HepG2 (cell line): ENCODE results near the gene CPEB4. TPM values are rescaled to one million over a fixed set of nuclear protein-coding genes. Genes with fewer than 3 reads are reported as not detected.

ENCODE experiments used
- ATAC-seq: fragments of 200-7000 bp; cut with Tn5 transposase; 3 replicates; pipeline ENCODE4 v1.9.1; 2020; ENCODE audit warnings: mild to moderate bottlenecking, moderate library complexity
- BruUV-seq: library from RNA; stranded (reverse); fragments of 400-500 nt; replicated peaks from 2 replicates; lab custom pipeline; 2021; lab: Mats Ljungman, UMichigan
- CTCF ChIA-PET: fragments of 300-600 bp; formaldehyde crosslinking; extraction: SDS; loops from one replicate; lab custom pipeline; 2021; ENCODE audit warnings: low total read pairs, inconsistent platforms, low intra/inter-chr PET ratio; lab: Yijun Ruan, JAX
- POLR2A ChIA-PET: fragments of 350-600 bp; sonication (Branson Sonifier 250); formaldehyde crosslinking; loops from one replicate; lab custom pipeline; 2020; ENCODE audit warnings: antibody characterized with exemption, inconsistent platforms; lab: Yijun Ruan, JAX
- DNase-seq: peaks from one replicate; pipeline ENCODE4 v3.0.0-alpha.2; 2015; ENCODE audit warnings: low spot score
- FAIRE-seq: peaks from 3 replicates; lab custom pipeline; 2011; peaks lifted over from hg19 to GRCh38; lab: Jason Lieb, UNC
- H2AFZ ChIP-seq: one replicate; pipeline ENCODE4 v1.6.1; 2011; ENCODE audit warnings: low read length, inconsistent platforms
- H3K27ac ChIP-seq: fragments of 300-600 bp; 3 replicates; pipeline ENCODE4 v1.8.0; 2011; ENCODE audit warnings: mixed run types, mild to moderate bottlenecking, mixed read lengths, low read length, inconsistent platforms; ENCODE audit not compliant: insufficient read depth; ENCODE audit errors: extremely low read length
- H3K27me3 ChIP-seq, 2 experiments: fragments of 200-600 bp in 1 of 2; 2 replicates in 1 of 2; 3 replicates in 1 of 2; pipeline versions ENCODE4 v1.6.0 to v1.8.0; 2011; ENCODE audit warnings: low read length in 2 of 2, mild to moderate bottlenecking in 2 of 2, moderate library complexity in 2 of 2, inconsistent platforms in 1 of 2; ENCODE audit not compliant: insufficient read depth in 2 of 2, control insufficient read depth in 1 of 2
- H3K36me3 ChIP-seq, 2 experiments: fragments of 200-600 bp in 1 of 2; replicated peaks in 1 of 2; 2 replicates in 1 of 2; 3 replicates in 1 of 2; pipeline versions ENCODE4 v1.5.1 to v1.8.0; 2011; ENCODE audit warnings: low read length in 2 of 2, inconsistent platforms in 1 of 2; ENCODE audit not compliant: insufficient read depth in 2 of 2, control insufficient read depth in 1 of 2
- H3K4me1 ChIP-seq: 2 replicates; pipeline ENCODE4 v1.5.1; 2012; ENCODE audit warnings: low read length, inconsistent platforms; ENCODE audit not compliant: insufficient read depth
- H3K4me2 ChIP-seq: 2 replicates; pipeline ENCODE4 v1.6.0; 2011; ENCODE audit warnings: low read depth, low read length, inconsistent platforms
- H3K4me3 ChIP-seq, 3 experiments: fragments of 200-600 bp in 1 of 3; sonication (generic), shearing (Covaris generic) in 1 of 3; replicated peaks in 1 of 3; 2 replicates each; pipeline ENCODE4 v1.5.1; 2011 to 2016; ENCODE audit warnings: low read length in 3 of 3, inconsistent platforms in 2 of 3, low read depth in 2 of 3, mild to moderate bottlenecking in 2 of 3, control low read depth in 1 of 3, mixed read lengths in 1 of 3; ENCODE audit not compliant: insufficient read depth in 1 of 3
- H3K79me2 ChIP-seq: one replicate; pipeline ENCODE4 v1.6.1; 2011; ENCODE audit warnings: low read length, inconsistent platforms; ENCODE audit not compliant: insufficient read depth
- H3K9ac ChIP-seq: 2 replicates; pipeline ENCODE4 v1.6.0; 2011; ENCODE audit warnings: mild to moderate bottlenecking, low read depth, low read length, inconsistent platforms; ENCODE audit not compliant: insufficient read depth
- H3K9me3 ChIP-seq: 2 replicates; pipeline ENCODE4 v1.5.1; 2012; ENCODE audit warnings: mild to moderate bottlenecking, low read length
- H4K20me1 ChIP-seq: 2 replicates; pipeline ENCODE4 v1.6.0; 2011; ENCODE audit warnings: inconsistent platforms, mild to moderate bottlenecking, low read length, moderate library complexity; ENCODE audit not compliant: insufficient read depth
- CREB3 ChIP-seq: sonication (generic); formaldehyde crosslinking; IDR thresholded peaks from 2 replicates; pipeline ENCODE4 v1.5.0; 2020; ENCODE audit warnings: missing genetic modification reagents
- KMT2B ChIP-seq: IDR thresholded peaks from 2 replicates; pipeline ENCODE4 v1.6.1; 2016; ENCODE audit warnings: missing genetic modification reagents, missing compliant biosample characterization
- SMYD3 ChIP-seq: sonication (generic); formaldehyde crosslinking; IDR thresholded peaks from 2 replicates; pipeline ENCODE4 v1.8.1; 2023; ENCODE audit warnings: mild to moderate bottlenecking, missing genetic modification reagents
- SOX6 ChIP-seq, 2 experiments: fragments of 450-650 bp in 1 of 2; sonication (generic) in 1 of 2; formaldehyde crosslinking in 1 of 2; IDR thresholded peaks; 2 replicates each; pipeline versions ENCODE4 v1.4.0 to v1.6.1; 2017 to 2020; ENCODE audit warnings: antibody characterized with exemption in 1 of 2, mild to moderate bottlenecking in 1 of 2, missing genetic modification reagents in 1 of 2
- U2AF2 ChIP-seq: fragments of 200-400 bp; formaldehyde crosslinking; IDR thresholded peaks from 2 replicates; pipeline ENCODE4 v1.6.1; 2017; ENCODE audit warnings: low read depth, mild to moderate bottlenecking, low read length
- ZNF460 ChIP-seq: sonication (generic); formaldehyde crosslinking; IDR thresholded peaks from 2 replicates; pipeline ENCODE4 v1.5.1; 2020; ENCODE audit warnings: missing genetic modification reagents, mild to moderate bottlenecking, borderline replicate concordance
- ZNF510 ChIP-seq: sonication (generic); formaldehyde crosslinking; IDR thresholded peaks from 2 replicates; pipeline ENCODE4 v1.4.0; 2020; ENCODE audit warnings: low read depth, mild to moderate bottlenecking, missing genetic modification reagents
- ZSCAN20 ChIP-seq: sonication (generic); formaldehyde crosslinking; IDR thresholded peaks from 2 replicates; pipeline ENCODE4 v1.4.0; 2020; ENCODE audit warnings: missing genetic modification reagents, mild to moderate bottlenecking, borderline replicate concordance
- whole genome bisulfite sequencing: methylation state at CpG from one replicate; pipeline ENCODE4 v1.1.6; 2017; ENCODE audit warnings: low lambda C conversion rate; 5-methylcytosine and 5-hydroxymethylcytosine counted together
- in situ Hi-C: cut with HindIII; loops from 2 replicates; pipeline ENCODE4 v1.10.0; 2017; ENCODE audit warnings: low pct_unique_long_range_greater_than_20kb; ENCODE audit not compliant: extremely low pct_ligation_motif_present
- intact Hi-C: fragments of 100-400 bp; cut with micrococcal nuclease; formaldehyde crosslinking; loops from one replicate; pipeline ENCODE4 v1.10.0; 2022; ENCODE audit not compliant: unreplicated experiment
- polyA plus RNA-seq, 8 experiments: library from polyadenylated mRNA; depleted of rRNA in 3 of 8; stranded (reverse) in 7 of 8; unstranded in 1 of 8; fragments of >200 nt; fragmentation: Illumina TruSeq in 4 of 8; extraction: Trizol in 4 of 8; gene quantifications; 2 replicates each; pipeline versions ENCODE4 v1.2.1 to v1.2.3, GENCODE V29; 2011 to 2016; ENCODE audit warnings: low read depth in 4 of 8, missing spikeins in 1 of 8, mixed read lengths in 1 of 8; ENCODE audit not compliant: insufficient read depth in 1 of 8
- total RNA-seq, 5 experiments: library from RNA; depleted of rRNA; stranded (reverse); fragments of >200 nt; fragmentation: Illumina TruSeq; extraction: Trizol; gene quantifications; 2 replicates each; pipeline ENCODE4 v1.2.3, GENCODE V29; 2016; ENCODE audit warnings: low read depth in 1 of 5

Gene CPEB4
- total and polyA plus RNA-seq, 2 of the 13 experiments (the other 11 are each of a cell fraction or from before 2014, with no cell fraction given): 7.7 to 26.7 TPM

DNA sequence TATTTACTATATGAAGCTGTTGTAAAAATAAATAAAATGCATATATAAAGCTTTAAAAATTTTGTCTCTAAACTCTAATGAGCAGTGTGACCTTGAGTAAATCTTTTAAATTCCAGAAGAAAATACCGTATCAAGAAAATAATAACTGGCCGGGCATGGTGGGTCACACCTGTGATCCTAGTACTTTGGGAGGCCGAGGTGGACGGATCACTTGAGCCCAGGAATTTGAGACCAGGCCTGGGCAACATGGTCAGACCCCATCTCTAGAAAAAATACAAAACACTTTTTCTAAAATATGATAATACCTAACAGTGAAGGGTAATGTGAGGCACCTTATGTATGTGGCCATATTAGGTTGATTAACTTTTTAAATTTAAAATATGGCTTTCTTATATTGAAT lies 8.5 kb downstream of the CPEB4 start:
- H2AFZ ChIP-seq: no peak overlapping the region
- H3K4me1 ChIP-seq: peaks cover 40% of the 10 kb centered on the region
- FAIRE-seq (no peak), DNase-seq (no peak), ATAC-seq (no peak)
- TF ChIP-seq ZNF510: no peak
- TF ChIP-seq ZSCAN20 (CRISPR knock-in tag): no peak
- TF ChIP-seq KMT2B (CRISPR knock-in tag): no peak
- TF ChIP-seq CREB3 (CRISPR knock-in tag): no peak
- peak; percentile 23; the same call in 1 of the 2 replicates for TF ChIP-seq ZNF460 (CRISPR knock-in tag)
- TF ChIP-seq SMYD3 (CRISPR knock-in tag): no peak
- no peak for TF ChIP-seq SOX6 (IDR thresholded peaks at IDR 0.05)
- no peak for TF ChIP-seq SOX6 (CRISPR knock-in tag; IDR thresholded peaks at IDR 0.05)
- no peak for TF ChIP-seq U2AF2
- H3K79me2 ChIP-seq: peaks cover 96% of the 10 kb centered on the region
- H3K27me3 ChIP-seq: no peaks in the 10 kb centered on the region
- H3K27ac ChIP-seq: no peak overlapping the region
- H4K20me1 ChIP-seq: peaks cover 9% of the 10 kb centered on the region; the same call in 1 of the 2 replicates
- no peak overlapping the region for H3K4me3 ChIP-seq
- intact Hi-C loops (no loop called here), in situ Hi-C loops (no loop called here)
- no peak overlapping the region for H3K9ac ChIP-seq
- ChIA-PET POLR2A (interaction anchor here (0.5 to 0.6 kb wide), 2 partner anchors 58 to 134 kb away, joined by 3 to 4 read pairs; no protein-coding TSS in a partner anchor), CTCF (no interaction called here)
- no peaks in the 10 kb centered on the region; a peak in 2 of 5 replicates for H3K36me3 ChIP-seq
- peak overlapping the region; percentile 35; the same call in 1 of the 2 replicates for H3K4me2 ChIP-seq
- BruUV-seq: no TSS peak
- WGBS: 97% methylated on average over 4 of the region's 4 CpGs
- H3K9me3 ChIP-seq: no peaks in the 10 kb centered on the region
